ENCODE measurements around the gene ZNF280C. TPM values are rescaled to one million over a fixed set of nuclear protein-coding genes. Genes with fewer than 3 reads are reported as not detected.

ZNF280C gene, protein sequence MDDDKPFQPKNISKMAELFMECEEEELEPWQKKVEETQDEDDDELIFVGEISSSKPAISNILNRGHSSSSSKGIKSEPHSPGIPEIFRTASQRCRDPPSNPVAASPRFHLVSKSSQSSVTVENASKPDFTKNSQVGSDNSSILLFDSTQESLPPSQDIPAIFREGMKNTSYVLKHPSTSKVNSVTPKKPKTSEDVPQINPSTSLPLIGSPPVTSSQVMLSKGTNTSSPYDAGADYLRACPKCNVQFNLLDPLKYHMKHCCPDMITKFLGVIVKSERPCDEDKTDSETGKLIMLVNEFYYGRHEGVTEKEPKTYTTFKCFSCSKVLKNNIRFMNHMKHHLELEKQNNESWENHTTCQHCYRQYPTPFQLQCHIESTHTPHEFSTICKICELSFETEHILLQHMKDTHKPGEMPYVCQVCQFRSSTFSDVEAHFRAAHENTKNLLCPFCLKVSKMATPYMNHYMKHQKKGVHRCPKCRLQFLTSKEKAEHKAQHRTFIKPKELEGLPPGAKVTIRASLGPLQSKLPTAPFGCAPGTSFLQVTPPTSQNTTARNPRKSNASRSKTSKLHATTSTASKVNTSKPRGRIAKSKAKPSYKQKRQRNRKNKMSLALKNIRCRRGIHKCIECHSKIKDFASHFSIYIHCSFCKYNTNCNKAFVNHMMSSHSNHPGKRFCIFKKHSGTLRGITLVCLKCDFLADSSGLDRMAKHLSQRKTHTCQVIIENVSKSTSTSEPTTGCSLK
- total RNA-seq (1 to 10 TPM; 6.4 to 7.6 TPM), polyA plus RNA-seq (ENCODE audit: insufficient read length in 2 of 2) (1 to 10 TPM; 3.9 to 5.3 TPM)
- long read RNA-seq, donor 1, partial matches to known transcripts = 11 of 11 reads
- long read RNA-seq, donor 1, other reads (novel, unspliced or antisense) = 0 of 11 reads
- long read RNA-seq, donor 2, full-length matches to known transcripts = 1 of 1 reads
- long read RNA-seq, donor 2, partial matches to known transcripts = 0 of 1 reads
- long read RNA-seq, donor 2, other reads (novel, unspliced or antisense) = 0 of 1 reads
- long read RNA-seq, donor 3 = 0 reads
- long read RNA-seq, donor 4 = 0 reads

DNA sequence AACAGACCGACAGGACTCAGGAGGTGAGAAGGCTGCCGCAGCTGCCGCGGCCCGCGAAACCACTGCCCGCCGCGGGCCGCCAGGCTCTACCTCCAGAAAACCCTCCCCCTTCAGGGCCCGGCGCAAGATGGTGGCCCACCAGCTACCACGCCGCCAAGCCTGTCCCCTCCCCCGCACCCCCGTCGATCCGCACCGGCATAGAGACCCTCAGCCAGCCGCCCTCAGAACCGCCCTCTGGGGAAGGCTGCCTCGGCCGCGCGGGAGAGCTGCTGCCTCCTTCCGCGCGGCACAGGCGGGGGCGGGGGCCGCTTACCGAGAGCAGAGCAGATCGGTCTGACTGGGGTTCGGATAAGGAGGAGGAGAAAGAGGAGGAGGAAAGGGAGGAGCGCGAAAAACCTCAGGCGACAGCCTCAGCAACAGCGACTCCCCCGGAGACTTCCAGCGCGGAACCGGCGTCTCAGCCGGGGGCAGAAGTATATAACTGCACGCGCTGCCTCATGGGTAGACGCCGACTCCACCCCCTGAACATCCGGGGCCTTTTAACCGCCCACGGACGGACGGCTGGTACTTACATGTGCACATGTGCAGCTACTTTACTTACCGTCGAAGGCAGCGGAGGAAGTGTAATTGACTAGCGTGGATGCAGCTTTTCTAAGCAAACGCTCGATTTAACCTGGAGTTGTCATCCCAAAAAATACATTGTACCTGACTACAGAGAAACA, at the start of gene ZNF280C:
Gene ZNF280C (minus strand): TSS at position 451 of the 722 bp plus-strand sequence. CDS start 8,450 bp downstream, outside the sequence.
- no peaks in the 10 kb centered on the region for H3K27me3 ChIP-seq (ENCODE audit: control insufficient read depth, insufficient read depth, low read length)
- 25% methylated on average over 53 of the region's 59 CpGs for WGBS (ENCODE audit: insufficient coverage)
- H3K27ac ChIP-seq (ENCODE audit: low read depth, low read length) = peak within 1 kb of the TSS; percentile 81
- H3K4me3 ChIP-seq (ENCODE audit: low read depth, low read length) = peak within 1 kb of the TSS; percentile 75
- peaks cover 4% of the 10 kb centered on the region for H3K4me1 ChIP-seq (ENCODE audit: control insufficient read depth, insufficient read depth, low read length)
- no peaks in the 10 kb centered on the region for H3K9me3 ChIP-seq (ENCODE audit: control insufficient read depth, insufficient read depth, low read length)
- no peaks in the 10 kb centered on the region for H3K36me3 ChIP-seq (ENCODE audit: control insufficient read depth, insufficient read depth, low read length)
- DNase-seq (ENCODE audit: low read depth in 4 of 6, low spot score in 6 of 6) = peak; percentile 53 to 97 (median 70)

DNA sequence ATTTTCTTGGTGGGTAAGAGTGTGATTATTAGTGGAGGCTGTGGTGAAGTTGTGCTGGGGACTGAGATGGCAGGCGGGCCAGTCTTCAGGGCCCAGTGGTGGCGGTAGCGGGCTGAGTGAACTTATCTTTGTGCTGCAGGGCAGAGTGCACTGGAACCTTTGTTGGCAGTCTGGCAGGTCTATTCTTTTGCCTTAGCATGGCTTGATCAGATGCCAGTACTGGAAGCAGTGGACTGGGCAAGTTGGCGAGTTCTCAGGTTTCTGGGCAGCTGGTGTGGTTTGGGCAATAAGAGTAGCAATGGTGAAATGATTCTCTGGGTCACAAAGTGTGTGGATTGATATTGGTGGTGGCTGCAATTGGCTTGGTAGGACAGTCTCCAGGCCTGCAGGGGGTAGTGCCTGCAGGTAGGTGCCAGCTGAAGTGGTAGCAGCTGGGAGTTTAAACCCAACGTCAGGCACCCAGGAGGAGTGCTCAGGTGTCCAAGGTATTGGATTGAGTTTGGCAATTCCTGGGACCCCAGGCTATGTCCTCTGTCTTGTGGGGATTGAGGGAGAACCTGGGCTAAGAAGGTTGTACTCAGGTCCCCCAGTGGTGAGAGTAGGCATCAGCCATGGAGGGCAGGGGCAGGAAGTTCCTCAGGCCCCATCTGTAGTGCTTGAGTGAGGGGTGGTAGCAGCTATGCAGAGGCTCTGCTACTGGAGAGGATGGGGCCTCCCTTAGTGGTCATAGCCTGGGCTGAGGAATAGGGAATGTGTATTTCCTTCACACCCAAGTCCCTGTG, 36.1 kb upstream of the ZNF280C start:
- Histone ChIP-seq H3K27ac (ENCODE audit: low read depth, low read length) (no peak overlapping the region), H3K36me3 (ENCODE audit: control insufficient read depth, insufficient read depth, low read length) (no peaks in the 10 kb centered on the region), H3K9me3 (ENCODE audit: control insufficient read depth, insufficient read depth, low read length) (no peaks in the 10 kb centered on the region), H3K27me3 (ENCODE audit: control insufficient read depth, insufficient read depth, low read length) (no peaks in the 10 kb centered on the region), H3K4me3 (ENCODE audit: low read depth, low read length) (no peak overlapping the region), H3K4me1 (ENCODE audit: control insufficient read depth, insufficient read depth, low read length) (no peaks in the 10 kb centered on the region)
- WGBS (ENCODE audit: insufficient coverage) = 68% methylated on average over 5 of the region's 5 CpGs
- no peak for DNase-seq (ENCODE audit: low read depth in 4 of 6, low spot score in 6 of 6)

DNA sequence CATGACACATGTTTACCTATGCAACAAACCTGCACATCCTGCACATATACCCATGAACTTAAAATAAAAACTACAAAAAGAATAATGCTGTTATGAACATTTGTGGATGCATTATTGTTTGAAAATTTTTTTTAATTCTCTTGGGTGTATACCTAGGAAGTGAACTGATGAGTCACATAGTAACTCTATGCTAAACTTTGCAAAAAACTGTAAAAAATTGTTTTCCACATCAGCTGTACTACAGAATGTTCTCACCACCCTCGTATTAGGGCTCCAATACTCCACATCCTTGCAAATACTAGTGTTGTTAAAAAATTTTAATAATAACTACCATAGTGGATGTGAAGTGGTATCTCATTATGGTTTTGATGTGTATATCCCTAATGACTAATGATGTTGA, 33.3 kb upstream of the ZNF280C start:
- no peak overlapping the region for H3K27ac ChIP-seq (ENCODE audit: low read depth, low read length)
- no peaks in the 10 kb centered on the region for H3K27me3 ChIP-seq (ENCODE audit: control insufficient read depth, insufficient read depth, low read length)
- no peak for DNase-seq (ENCODE audit: low read depth in 4 of 6, low spot score in 6 of 6)
- H3K4me1 ChIP-seq (ENCODE audit: control insufficient read depth, insufficient read depth, low read length) = no peaks in the 10 kb centered on the region
- H3K4me3 ChIP-seq (ENCODE audit: low read depth, low read length) = no peak overlapping the region
- no peaks in the 10 kb centered on the region for H3K36me3 ChIP-seq (ENCODE audit: control insufficient read depth, insufficient read depth, low read length)
- no CpG with 5 or more reads among the region's 1 CpG for WGBS (ENCODE audit: insufficient coverage)
- H3K9me3 ChIP-seq (ENCODE audit: control insufficient read depth, insufficient read depth, low read length) = no peaks in the 10 kb centered on the region

DNA sequence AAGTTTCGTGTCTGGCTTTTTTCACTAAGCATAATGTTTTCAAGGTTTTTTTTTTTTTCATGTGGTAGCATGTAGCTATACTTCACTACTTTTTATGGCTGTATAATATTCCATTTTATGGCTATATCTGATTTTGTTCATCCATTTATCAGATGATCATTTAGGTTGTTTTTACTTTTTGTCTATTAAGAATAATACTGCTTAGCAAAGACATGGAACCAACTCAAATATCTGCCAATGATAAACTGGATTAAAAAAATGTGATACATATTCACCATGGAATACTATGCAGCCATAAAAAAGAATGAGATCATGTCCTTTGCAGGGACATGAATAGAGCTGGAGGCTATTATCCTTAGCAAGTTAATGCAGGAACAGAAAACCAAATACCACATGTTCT, 32.7 kb upstream of the ZNF280C start:
- no peak for DNase-seq (ENCODE audit: low read depth in 4 of 6, low spot score in 6 of 6)
- Histone ChIP-seq H3K9me3 (ENCODE audit: control insufficient read depth, insufficient read depth, low read length) (no peaks in the 10 kb centered on the region), H3K36me3 (ENCODE audit: control insufficient read depth, insufficient read depth, low read length) (no peaks in the 10 kb centered on the region), H3K4me1 (ENCODE audit: control insufficient read depth, insufficient read depth, low read length) (no peaks in the 10 kb centered on the region), H3K27me3 (ENCODE audit: control insufficient read depth, insufficient read depth, low read length) (no peaks in the 10 kb centered on the region), H3K4me3 (ENCODE audit: low read depth, low read length) (no peak overlapping the region), H3K27ac (ENCODE audit: low read depth, low read length) (no peak overlapping the region)
- no CpG with 5 or more reads among the region's 1 CpG for WGBS (ENCODE audit: insufficient coverage)

DNA sequence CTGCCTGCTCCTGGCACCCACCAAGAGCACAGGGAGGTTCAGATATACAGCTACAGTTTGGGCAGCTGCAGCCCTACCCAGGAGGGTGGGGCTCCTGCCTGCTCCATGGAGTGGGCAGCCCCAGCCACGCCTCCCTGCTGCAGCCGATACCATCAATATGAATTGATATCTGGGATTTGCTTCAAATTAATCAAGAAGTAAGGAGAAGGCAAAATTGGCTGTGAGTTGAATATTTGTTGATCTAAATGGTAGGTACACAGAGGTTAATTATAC, 31.2 kb upstream of the ZNF280C start:
- WGBS (ENCODE audit: insufficient coverage) = 33% methylated on average over 1 of the region's 2 CpGs
- Histone ChIP-seq H3K27ac (ENCODE audit: low read depth, low read length) (no peak overlapping the region), H3K36me3 (ENCODE audit: control insufficient read depth, insufficient read depth, low read length) (no peaks in the 10 kb centered on the region), H3K4me3 (ENCODE audit: low read depth, low read length) (no peak overlapping the region), H3K9me3 (ENCODE audit: control insufficient read depth, insufficient read depth, low read length) (no peaks in the 10 kb centered on the region), H3K4me1 (ENCODE audit: control insufficient read depth, insufficient read depth, low read length) (no peaks in the 10 kb centered on the region), H3K27me3 (ENCODE audit: control insufficient read depth, insufficient read depth, low read length) (no peaks in the 10 kb centered on the region)
- DNase-seq (ENCODE audit: low read depth in 4 of 6, low spot score in 6 of 6) = no peak

DNA sequence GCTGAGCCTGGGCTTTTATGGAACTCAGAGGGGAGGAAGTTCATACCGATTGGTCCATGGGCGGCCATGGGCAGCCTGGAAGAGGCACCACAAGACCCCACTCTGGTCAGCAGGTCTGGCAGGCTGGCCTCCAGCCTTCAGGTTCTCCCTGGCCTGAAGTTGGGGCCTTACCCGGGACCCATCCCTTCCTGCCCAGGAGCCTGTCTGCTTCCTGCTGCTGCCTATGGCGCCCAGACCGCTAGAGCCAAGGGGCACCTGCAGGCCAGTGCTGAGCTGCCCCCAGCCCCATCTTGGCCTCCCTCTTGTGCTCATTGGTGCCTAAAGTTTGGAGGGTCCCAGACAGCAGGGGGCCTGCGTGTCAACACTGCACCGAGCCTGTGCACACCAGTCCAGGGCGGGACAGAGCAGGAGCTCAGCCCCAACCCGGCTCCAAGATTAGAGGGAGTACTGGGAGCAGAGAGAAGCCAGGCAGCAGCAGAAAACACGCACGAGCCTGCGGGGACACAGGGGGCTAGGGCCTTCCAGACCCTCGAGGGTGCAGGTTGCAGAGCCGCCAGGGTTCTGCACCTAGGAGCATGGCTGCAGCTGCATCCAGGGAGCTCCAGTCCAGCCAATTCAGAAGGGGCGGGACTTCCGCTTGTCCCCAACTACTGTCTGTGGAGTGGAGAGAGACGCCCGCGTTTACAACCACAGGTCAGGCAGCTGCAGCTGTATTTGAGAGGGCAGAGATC, 30.7 kb upstream of the ZNF280C start:
- Histone ChIP-seq H3K27ac (ENCODE audit: low read depth, low read length) (no peak overlapping the region), H3K36me3 (ENCODE audit: control insufficient read depth, insufficient read depth, low read length) (no peaks in the 10 kb centered on the region), H3K9me3 (ENCODE audit: control insufficient read depth, insufficient read depth, low read length) (no peaks in the 10 kb centered on the region), H3K4me3 (ENCODE audit: low read depth, low read length) (no peak overlapping the region), H3K27me3 (ENCODE audit: control insufficient read depth, insufficient read depth, low read length) (no peaks in the 10 kb centered on the region), H3K4me1 (ENCODE audit: control insufficient read depth, insufficient read depth, low read length) (no peaks in the 10 kb centered on the region)
- no peak for DNase-seq (ENCODE audit: low read depth in 4 of 6, low spot score in 6 of 6)
- WGBS (ENCODE audit: insufficient coverage) = 69% methylated on average over 19 of the region's 19 CpGs

DNA sequence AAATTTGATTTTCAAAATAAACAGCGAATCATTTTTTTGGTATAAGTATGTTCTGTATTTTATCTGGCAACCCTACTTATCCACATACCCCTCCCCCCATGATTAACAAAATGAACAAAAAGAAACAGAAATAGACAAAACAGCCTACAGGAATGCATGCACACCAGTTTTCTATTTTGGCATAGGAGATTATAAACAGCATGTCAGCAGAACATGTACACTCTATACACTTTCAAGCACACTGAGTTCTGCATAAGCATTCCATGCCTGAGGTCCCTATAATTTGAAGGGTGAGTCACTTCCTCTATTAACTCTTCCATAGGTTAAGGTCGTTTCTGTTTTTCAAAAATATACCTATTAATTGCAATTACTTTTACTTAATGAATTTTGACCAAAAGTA, 28.0 kb upstream of the ZNF280C start:
- Histone ChIP-seq H3K36me3 (ENCODE audit: control insufficient read depth, insufficient read depth, low read length) (no peaks in the 10 kb centered on the region), H3K27ac (ENCODE audit: low read depth, low read length) (no peak overlapping the region), H3K9me3 (ENCODE audit: control insufficient read depth, insufficient read depth, low read length) (no peaks in the 10 kb centered on the region), H3K4me1 (ENCODE audit: control insufficient read depth, insufficient read depth, low read length) (no peaks in the 10 kb centered on the region), H3K27me3 (ENCODE audit: control insufficient read depth, insufficient read depth, low read length) (no peaks in the 10 kb centered on the region), H3K4me3 (ENCODE audit: low read depth, low read length) (no peak overlapping the region)
- WGBS (ENCODE audit: insufficient coverage) = no CpG with 5 or more reads among the region's 2 CpGs
- no peak for DNase-seq (ENCODE audit: low read depth in 4 of 6, low spot score in 6 of 6)

DNA sequence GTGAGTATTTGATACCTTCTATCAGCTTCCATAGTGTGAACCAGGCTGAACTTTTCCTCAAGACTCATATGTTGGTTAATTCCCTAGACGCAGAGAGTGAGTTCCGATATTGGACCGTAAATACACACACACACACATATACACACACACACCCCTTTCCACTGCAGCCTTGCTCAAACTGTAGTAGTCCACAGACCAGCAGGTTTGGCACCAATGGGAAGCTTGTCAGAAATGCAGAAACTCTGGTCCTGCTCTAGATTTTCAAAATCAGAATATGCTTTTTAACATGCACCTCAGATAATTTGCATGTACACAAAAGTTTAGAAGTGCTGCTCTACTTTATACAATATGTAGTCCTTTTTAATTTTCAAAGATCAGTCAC, 27.6 kb upstream of the ZNF280C start:
- WGBS (ENCODE audit: insufficient coverage) = 92% methylated on average over 3 of the region's 3 CpGs
- Histone ChIP-seq H3K4me3 (ENCODE audit: low read depth, low read length) (no peak overlapping the region), H3K36me3 (ENCODE audit: control insufficient read depth, insufficient read depth, low read length) (no peaks in the 10 kb centered on the region), H3K27me3 (ENCODE audit: control insufficient read depth, insufficient read depth, low read length) (no peaks in the 10 kb centered on the region), H3K4me1 (ENCODE audit: control insufficient read depth, insufficient read depth, low read length) (no peaks in the 10 kb centered on the region), H3K27ac (ENCODE audit: low read depth, low read length) (no peak overlapping the region), H3K9me3 (ENCODE audit: control insufficient read depth, insufficient read depth, low read length) (no peaks in the 10 kb centered on the region)
- no peak for DNase-seq (ENCODE audit: low read depth in 4 of 6, low spot score in 6 of 6)

Measured in spinal cord (tissue), 10 donors.